Measurements from ENCODE around the gene TTC29. TPM values are rescaled to one million over a fixed set of nuclear protein-coding genes. Genes with fewer than 3 reads are reported as not detected.

Gene TTC29
- total RNA-seq, 1 donor from 2014 or later, result not detected

DNA sequence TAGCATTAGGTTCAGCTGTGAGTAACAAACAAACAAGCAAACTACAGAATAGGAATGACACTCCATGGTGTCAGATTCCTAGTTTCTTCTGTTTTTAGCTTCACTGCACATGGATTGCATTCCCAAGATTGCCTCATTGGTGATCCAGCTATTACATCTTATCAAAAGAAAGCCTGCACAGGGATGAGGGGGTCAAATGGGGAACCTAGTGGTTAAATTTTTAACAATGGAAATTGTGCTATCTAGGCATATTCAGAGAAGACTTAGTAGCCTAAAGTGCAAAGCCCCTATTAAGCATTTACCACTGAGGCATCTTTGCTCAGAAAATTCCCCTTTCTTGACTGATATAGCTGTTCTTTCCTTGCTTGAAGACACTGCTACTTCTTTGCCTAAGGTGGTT is 3.9 kb upstream of the TTC29 start:
- TF ChIP-seq, protein P1, sequence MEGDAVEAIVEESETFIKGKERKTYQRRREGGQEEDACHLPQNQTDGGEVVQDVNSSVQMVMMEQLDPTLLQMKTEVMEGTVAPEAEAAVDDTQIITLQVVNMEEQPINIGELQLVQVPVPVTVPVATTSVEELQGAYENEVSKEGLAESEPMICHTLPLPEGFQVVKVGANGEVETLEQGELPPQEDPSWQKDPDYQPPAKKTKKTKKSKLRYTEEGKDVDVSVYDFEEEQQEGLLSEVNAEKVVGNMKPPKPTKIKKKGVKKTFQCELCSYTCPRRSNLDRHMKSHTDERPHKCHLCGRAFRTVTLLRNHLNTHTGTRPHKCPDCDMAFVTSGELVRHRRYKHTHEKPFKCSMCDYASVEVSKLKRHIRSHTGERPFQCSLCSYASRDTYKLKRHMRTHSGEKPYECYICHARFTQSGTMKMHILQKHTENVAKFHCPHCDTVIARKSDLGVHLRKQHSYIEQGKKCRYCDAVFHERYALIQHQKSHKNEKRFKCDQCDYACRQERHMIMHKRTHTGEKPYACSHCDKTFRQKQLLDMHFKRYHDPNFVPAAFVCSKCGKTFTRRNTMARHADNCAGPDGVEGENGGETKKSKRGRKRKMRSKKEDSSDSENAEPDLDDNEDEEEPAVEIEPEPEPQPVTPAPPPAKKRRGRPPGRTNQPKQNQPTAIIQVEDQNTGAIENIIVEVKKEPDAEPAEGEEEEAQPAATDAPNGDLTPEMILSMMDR (IDR thresholded peaks at IDR 0.05; ENCODE audit: insufficient read depth, low read length, severe bottlenecking), result no peak
- peaks cover 7% of the 10 kb centered on the region for H3K27me3 ChIP-seq (ENCODE audit: control insufficient read depth, insufficient read depth, low read length)
- DNase-seq (ENCODE audit: low read depth) (no peak), FAIRE-seq (no peak)
- no peaks in the 10 kb centered on the region for H3K36me3 ChIP-seq (ENCODE audit: control insufficient read depth, insufficient read depth, low read length)
- no peak overlapping the region for H3K4me3 ChIP-seq (ENCODE audit: low read depth, low read length)

DNA sequence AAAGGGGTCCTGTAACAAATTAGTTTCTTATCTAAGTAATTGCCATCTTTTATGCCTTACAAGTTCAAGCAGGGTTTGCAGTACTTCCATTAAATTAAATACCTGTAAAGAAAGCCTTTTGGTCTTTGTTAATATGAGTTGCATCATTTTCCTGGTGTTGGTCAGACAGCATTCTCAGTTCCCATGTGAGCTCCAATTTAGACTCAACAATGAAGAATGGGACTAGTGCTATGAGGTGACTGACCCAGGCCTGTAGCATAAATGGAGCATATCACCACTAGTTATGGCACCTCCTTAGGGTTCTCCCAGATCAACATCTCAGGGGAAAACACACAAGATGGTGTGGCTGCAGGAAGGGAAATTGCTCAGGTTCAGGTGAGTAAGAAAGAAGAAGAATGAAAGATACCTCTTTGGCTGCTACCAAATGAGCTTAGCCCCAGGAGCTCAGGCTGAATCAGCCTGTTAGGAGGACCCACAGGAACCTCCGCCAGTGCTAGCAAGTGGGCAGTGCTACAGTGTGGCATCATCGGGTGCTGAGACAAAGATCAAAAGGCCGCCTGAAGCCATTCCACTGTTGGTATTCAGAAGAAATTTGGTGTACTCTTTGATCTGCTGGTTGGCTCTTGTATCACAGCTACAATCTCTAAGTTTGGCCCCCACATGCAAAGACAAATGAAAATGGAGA is 1.8 kb downstream of the TTC29 start:
- H3K27me3 ChIP-seq (ENCODE audit: control insufficient read depth, insufficient read depth, low read length), result peaks cover 10% of the 10 kb centered on the region
- peak; percentile 47 for FAIRE-seq

DNA sequence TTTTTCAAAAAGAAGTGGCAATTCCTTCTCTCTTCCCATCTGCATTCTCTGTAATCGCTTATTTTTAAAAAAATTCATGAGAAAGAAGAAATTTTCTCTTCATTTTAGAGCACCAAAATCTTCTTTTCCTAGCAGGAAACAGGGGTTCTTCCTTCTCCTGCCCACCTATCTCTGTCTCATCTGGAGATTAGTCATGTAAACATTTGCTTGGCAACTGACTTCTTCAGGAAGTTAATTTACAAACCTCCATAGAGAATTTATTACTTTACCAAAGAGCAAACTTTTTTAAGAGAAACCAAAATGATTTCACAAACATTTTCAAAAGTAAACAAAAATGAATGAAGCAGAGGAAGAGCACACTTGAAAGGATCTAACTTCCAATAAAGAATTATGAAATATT is 13.5 kb downstream of the TTC29 start:
- TF ChIP-seq, protein P1 (IDR thresholded peaks at IDR 0.05; ENCODE audit: insufficient read depth, low read length, severe bottlenecking), result no peak
- no peaks in the 10 kb centered on the region for H3K36me3 ChIP-seq (ENCODE audit: control insufficient read depth, insufficient read depth, low read length)
- peak; percentile 15 for DNase-seq (ENCODE audit: low read depth)
- no peak for FAIRE-seq
- no peaks in the 10 kb centered on the region for H3K27me3 ChIP-seq (ENCODE audit: control insufficient read depth, insufficient read depth, low read length)
- H3K4me3 ChIP-seq (ENCODE audit: low read depth, low read length), result no peak overlapping the region

More for the DNA sequence above, 1.8 kb downstream of the TTC29 start:
- no peak for DNase-seq (ENCODE audit: low read depth)
- no peak overlapping the region for H3K4me3 ChIP-seq (ENCODE audit: low read depth, low read length)
- H3K36me3 ChIP-seq (ENCODE audit: control insufficient read depth, insufficient read depth, low read length), result no peaks in the 10 kb centered on the region
- TF ChIP-seq, protein P1 (IDR thresholded peaks at IDR 0.05; ENCODE audit: insufficient read depth, low read length, severe bottlenecking), result no peak

DNA sequence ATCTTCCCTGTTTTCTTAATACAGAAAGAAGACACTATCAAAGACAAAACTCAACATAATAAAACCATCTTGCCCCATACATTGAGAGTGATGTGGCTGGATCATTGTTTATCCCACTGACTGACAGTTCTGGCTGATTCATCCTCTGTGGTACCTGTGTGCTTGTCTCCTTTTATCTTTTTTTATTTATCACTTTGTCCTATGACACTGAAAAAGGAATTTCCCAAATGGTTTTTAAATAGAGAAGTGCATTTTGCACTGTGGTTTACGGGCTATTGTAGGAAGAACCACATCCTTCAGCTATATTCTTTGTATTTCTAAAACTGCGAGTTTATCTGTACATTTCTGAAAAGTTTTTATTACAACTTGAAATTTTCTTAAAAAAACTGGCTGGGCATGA is 15.0 kb downstream of the TTC29 start:
- Histone ChIP-seq H3K4me3 (ENCODE audit: low read depth, low read length) (no peak overlapping the region), H3K27me3 (ENCODE audit: control insufficient read depth, insufficient read depth, low read length) (no peaks in the 10 kb centered on the region), H3K36me3 (ENCODE audit: control insufficient read depth, insufficient read depth, low read length) (no peaks in the 10 kb centered on the region)
- no peak for FAIRE-seq
- TF ChIP-seq, protein P1 (IDR thresholded peaks at IDR 0.05; ENCODE audit: insufficient read depth, low read length, severe bottlenecking), result no peak
- DNase-seq (ENCODE audit: low read depth), result no peak

DNA sequence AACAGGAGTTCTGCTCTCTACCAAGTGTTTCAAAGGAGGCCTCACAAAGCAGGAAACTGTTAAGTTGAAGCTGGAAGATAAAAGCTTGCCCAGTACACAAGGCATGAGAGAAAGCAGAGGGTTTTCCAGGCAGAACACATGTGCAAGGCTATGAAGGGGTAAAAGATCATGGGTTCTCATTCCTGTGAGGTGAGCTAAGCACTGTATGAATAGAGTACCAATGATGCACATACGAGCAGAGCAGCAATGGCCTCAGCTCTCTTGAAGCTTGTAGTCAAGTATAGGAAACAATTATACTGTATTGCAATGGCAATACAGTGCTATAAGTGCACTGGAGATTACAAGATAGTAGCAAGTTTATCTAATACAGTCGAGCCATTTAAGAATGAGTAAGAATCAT is 18.0 kb downstream of the TTC29 start:
- TF ChIP-seq, protein P1 (IDR thresholded peaks at IDR 0.05; ENCODE audit: insufficient read depth, low read length, severe bottlenecking), result no peak
- Histone ChIP-seq H3K4me3 (ENCODE audit: low read depth, low read length) (no peak overlapping the region), H3K27me3 (ENCODE audit: control insufficient read depth, insufficient read depth, low read length) (no peaks in the 10 kb centered on the region), H3K36me3 (ENCODE audit: control insufficient read depth, insufficient read depth, low read length) (no peaks in the 10 kb centered on the region)
- FAIRE-seq (no peak), DNase-seq (ENCODE audit: low read depth) (no peak)

All from bronchial epithelial cell (primary cell).